ENCODE measurements around the gene UNC5C.

The UNC5C gene

GRCh38 chr4:95465010-95465409 is 83.8 kb downstream of the UNC5C start:
- DNase-seq: no peak

GRCh38 chr4:95462921-95463320 is 85.9 kb downstream of the UNC5C start:
- no peak for DNase-seq

GRCh38 chr4:95457353-95457752 is 91.4 kb downstream of the UNC5C start:
- no peak for DNase-seq

GRCh38 chr4:95450294-95450693 is 98.5 kb downstream of the UNC5C start:
- DNase-seq: no peak

GRCh38 chr4:95446173-95446572 is 102.6 kb downstream of the UNC5C start:
- no peak for DNase-seq

GRCh38 chr4:95445251-95445650 is 103.5 kb downstream of the UNC5C start:
- no peak for DNase-seq

GRCh38 chr4:95444812-95445211 is 104.0 kb downstream of the UNC5C start:
- DNase-seq: no peak

GRCh38 chr4:95439896-95440295 is 108.9 kb downstream of the UNC5C start:
- no peak for DNase-seq

GRCh38 chr4:95439071-95439470 is 109.7 kb downstream of the UNC5C start:
- DNase-seq: no peak

- no peak for DNase-seq
Observed at GRCh38 chr4:95432466-95432865, 116.3 kb downstream of the UNC5C start.

GRCh38 chr4:95431678-95432077 is 117.1 kb downstream of the UNC5C start:
- DNase-seq: no peak

- no peak for DNase-seq
Observed at GRCh38 chr4:95429416-95429815, 119.4 kb downstream of the UNC5C start.

- DNase-seq: no peak
Observed at GRCh38 chr4:95428291-95429070, 120.3 kb downstream of the UNC5C start.

- DNase-seq: no peak
Observed at GRCh38 chr4:95426455-95426854, 122.3 kb downstream of the UNC5C start.

GRCh38 chr4:95422436-95422835 is 126.3 kb downstream of the UNC5C start:
- DNase-seq: no peak

GRCh38 chr4:95421869-95422268 is 126.9 kb downstream of the UNC5C start:
- DNase-seq: no peak

- no peak for DNase-seq
Observed at GRCh38 chr4:95417531-95417930, 131.2 kb downstream of the UNC5C start.

GRCh38 chr4:95415346-95415771 is 133.4 kb downstream of the UNC5C start:
- DNase-seq: peak; percentile 5

- no peak for DNase-seq
Observed at GRCh38 chr4:95411371-95412088, 137.2 kb downstream of the UNC5C start.

GRCh38 chr4:95410387-95410977 is 138.3 kb downstream of the UNC5C start:
- DNase-seq: no peak

GRCh38 chr4:95409750-95410149 is 139.0 kb downstream of the UNC5C start:
- DNase-seq: no peak

GRCh38 chr4:95409127-95409526 is 139.6 kb downstream of the UNC5C start:
- DNase-seq: peak; percentile 13

GRCh38 chr4:95402299-95402698 is 146.5 kb downstream of the UNC5C start:
- no peak for DNase-seq

GRCh38 chr4:95398217-95398616 is 150.6 kb downstream of the UNC5C start:
- no peak for DNase-seq
